Fibroblast of pulmonary artery (primary cell): ENCODE results near the gene PSMD2.
A peak's percentile ranks its signal among the peaks of the same experiment; 100 is the strongest.
"Not testable (repeated sequence)": the region's sequence is repeated elsewhere in the genome, so short reads cannot be mapped to it uniquely, and the experiment has no call there.

Experiments
- DNase-seq: peaks from one replicate; pipeline ENCODE4 v3.0.0-alpha.2; 2010; ENCODE audit warnings: low read depth
- H3K4me3 ChIP-seq: replicated peaks from 2 replicates; pipeline ENCODE4 v1.5.1; 2011; ENCODE audit warnings: low read depth, mild to moderate bottlenecking, control low read depth, low read length, moderate library complexity
- CTCF ChIP-seq: IDR thresholded peaks from 2 replicates; pipeline ENCODE4 v1.5.1; 2011; ENCODE audit warnings: mild to moderate bottlenecking, control low read depth, low read length, inconsistent platforms; ENCODE audit errors: missing control alignments

Gene PSMD2

GRCh38 chr3:184335661-184336546 lies 36.9 kb downstream of the PSMD2 start:
- DNase-seq, result peak; percentile 82
- peak overlapping the region; percentile 70 for H3K4me3 ChIP-seq
- no peak for TF ChIP-seq CTCF

- no peak for TF ChIP-seq CTCF
- H3K4me3 ChIP-seq, result peak overlapping the region; percentile 70
- DNase-seq, result peak; percentile 71
Observed at GRCh38 chr3:184336547-184337398, 37.7 kb downstream of the PSMD2 start.

GRCh38 chr3:184337399-184337714 lies 38.3 kb downstream of the PSMD2 start, which contains the start of gene FAM131A:
FAM131A (plus strand) TSS chr3:184337600; CDS start chr3:184337631, 31 bp downstream.
- no peak for TF ChIP-seq CTCF
- DNase-seq, result peak; percentile 38
- H3K4me3 ChIP-seq, result peak within 1 kb of the TSS; percentile 70

GRCh38 chr3:184337981-184338380 lies 38.9 kb downstream of the PSMD2 start:
- TF ChIP-seq CTCF, result no peak
- DNase-seq, result no peak
- H3K4me3 ChIP-seq, result peak overlapping the region; percentile 34

GRCh38 chr3:184338511-184338945 lies 39.5 kb downstream of the PSMD2 start:
- peak overlapping the region; percentile 41 for H3K4me3 ChIP-seq
- DNase-seq, result peak; percentile 91
- no peak for TF ChIP-seq CTCF

- no peak for TF ChIP-seq CTCF
- DNase-seq, result no peak
- peak overlapping the region; percentile 41 for H3K4me3 ChIP-seq
Observed at GRCh38 chr3:184339001-184339400, 40.0 kb downstream of the PSMD2 start.

GRCh38 chr3:184339451-184340135 lies 40.6 kb downstream of the PSMD2 start:
- not testable (repeated sequence) for H3K4me3 ChIP-seq, DNase-seq
